NCI-H2196 treated with DMSO at 0.1 percent for 48 hours (cell line): ENCODE measurements around the gene GABRD.

Source experiments
- DNase-seq: peaks from one replicate; lab custom pipeline; 2025; ENCODE audit not compliant: unreplicated experiment; lab: John Stamatoyannopoulos, UW

The GABRD gene

DNA sequence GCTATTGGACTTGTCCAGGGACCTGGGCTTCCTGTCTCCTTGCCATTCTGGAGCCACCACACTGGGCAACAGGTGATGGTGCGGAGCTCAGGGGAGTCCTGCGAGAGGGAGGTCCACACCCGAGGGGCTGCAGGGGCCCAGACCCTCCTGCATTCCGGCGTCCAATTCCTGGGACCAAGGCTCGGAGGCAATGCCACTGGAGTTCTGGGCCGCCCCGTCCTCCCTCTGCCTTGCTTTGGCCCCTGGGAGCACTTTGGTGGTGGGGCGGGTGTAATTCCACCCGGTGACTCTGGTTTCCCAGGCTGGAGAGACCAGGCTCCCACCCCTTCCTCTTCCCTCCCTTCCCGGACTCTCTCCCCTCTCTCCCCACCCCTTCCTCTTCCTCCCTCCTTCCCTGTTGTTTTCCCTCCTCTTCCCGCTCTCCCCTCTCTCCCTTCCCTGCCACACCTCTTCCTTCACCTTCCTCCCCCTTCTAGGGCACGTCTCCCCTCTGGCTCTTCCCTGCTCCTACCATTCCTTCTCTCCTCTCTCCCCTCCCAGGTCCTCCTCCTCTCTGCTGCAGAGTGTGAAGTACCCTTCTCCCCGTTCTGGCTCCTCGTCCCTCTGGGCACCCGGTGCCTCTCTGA lies 33.0 kb downstream of the GABRD start:
- no peak for DNase-seq

DNA sequence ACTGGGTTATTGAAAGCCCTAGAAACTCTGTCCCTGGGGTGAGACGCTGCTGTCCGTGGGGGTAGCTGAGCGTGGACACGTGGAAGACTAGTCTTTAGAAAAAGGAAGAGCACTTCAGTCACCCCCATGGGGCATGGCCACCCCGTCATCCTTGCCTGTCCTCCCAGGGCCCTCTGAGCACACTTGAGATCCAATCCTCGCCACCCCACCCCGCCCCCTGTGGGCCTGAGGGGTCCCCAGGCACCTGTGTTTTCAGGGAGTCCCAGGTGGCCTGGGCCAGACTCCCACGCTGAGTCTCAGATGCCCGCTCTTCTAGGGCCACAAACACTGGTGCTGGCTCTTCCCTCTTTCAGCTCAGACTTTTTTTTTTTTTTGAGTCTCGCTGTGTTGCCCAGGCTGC lies 33.6 kb downstream of the GABRD start:
- DNase-seq = no peak

DNA sequence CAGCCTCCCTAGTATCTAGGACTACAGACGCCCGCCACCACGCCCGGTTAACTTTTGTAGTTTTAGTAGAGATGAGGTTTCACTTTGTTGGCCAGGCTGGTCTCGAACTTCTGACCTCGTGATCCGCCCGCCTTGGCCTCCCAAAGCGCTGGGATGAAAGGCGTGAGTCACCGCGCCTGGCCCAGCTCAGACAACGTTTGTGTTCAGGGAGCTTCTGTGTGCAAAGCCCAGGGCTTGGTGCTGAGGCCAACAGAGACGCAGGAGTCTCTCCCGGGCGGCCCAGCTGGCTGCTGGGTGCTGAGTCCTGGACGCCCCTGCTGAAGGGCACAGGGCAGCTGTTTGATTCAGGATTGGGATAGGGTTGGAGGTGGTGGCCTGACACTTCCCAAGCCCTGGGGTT lies 34.1 kb downstream of the GABRD start:
- DNase-seq = no peak

DNA sequence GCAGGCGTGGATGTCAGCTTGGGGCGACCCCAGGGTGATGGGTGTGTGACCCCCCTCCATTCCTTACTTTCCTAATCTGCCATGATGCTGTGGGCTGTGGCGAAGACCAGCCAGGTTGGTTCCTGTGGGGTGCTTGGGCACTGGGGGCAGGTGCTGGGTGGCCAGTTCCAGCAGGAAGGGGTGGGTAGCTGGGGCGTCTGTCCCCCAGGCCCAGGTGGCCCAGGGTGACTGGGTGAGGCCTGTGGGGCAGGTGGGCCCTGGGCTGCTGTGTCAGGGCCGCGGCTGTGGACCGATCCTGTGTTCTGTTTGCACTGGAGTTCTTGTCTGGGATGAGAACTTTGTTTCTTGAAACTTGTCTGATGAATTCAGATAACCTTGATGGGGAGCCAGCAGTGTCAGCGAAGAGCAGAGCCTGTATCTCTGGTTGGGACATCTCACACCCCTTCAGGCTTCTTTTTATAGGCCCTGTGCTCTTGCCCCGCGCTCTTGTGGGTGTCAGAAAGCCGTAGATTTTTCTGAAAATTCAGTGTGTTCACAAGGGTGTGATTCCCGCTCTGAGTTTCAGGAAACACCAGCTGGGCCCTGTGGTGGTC lies 34.7 kb downstream of the GABRD start:
- DNase-seq = no peak

DNA sequence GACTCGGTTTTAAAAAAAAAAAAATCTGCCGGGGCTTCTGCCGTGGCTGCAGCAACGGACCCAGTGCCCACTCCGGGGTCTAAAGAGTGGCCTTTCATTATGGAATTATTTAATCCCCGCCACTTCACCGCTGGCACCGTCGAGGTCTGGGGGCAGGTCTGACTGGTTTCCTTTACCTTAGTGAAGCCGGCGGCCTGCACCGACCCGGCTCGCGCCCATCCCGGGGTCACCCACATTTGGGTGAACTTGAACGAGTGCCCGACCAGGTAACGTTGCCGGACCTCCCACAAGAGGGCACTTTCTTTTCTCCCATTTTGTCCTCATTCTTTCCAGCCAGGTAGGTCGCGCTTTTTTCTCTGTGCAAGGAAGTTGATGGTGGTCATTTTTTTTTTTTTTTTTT lies 35.4 kb downstream of the GABRD start:
- DNase-seq = no peak

DNA sequence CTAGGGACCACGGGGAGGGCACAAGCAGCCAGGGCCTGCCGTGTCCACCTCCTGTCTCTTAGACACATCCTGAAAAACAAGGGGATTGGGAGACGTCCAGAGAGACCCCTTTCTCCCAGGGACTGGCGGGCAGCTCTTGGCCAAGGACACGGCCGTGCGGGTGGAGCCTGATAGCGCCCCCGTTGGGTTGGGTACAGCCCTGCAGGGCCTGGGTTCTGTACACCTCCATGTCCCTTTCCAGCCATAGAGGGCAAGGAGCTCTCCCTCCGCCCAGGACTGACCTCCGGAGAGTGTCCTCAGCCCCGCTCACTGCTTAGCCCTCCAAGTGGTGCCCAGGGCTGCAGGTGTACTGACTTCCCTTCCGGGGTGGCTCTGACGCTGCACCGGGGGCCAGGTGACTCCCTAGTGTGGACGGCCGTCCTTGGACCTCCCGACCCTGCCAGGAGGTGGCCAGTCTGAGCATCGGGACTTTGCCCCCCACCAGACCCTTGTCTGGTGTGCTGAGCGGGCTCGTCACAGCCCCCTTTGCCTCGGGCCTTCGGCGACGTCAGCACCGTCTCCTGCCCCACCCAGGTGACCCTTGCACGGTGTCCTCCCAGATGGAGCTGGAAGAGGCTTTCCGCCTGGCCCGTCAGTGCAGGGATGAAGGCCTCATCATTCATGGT lies 36.9 kb downstream of the GABRD start:
- DNase-seq = no peak

DNA sequence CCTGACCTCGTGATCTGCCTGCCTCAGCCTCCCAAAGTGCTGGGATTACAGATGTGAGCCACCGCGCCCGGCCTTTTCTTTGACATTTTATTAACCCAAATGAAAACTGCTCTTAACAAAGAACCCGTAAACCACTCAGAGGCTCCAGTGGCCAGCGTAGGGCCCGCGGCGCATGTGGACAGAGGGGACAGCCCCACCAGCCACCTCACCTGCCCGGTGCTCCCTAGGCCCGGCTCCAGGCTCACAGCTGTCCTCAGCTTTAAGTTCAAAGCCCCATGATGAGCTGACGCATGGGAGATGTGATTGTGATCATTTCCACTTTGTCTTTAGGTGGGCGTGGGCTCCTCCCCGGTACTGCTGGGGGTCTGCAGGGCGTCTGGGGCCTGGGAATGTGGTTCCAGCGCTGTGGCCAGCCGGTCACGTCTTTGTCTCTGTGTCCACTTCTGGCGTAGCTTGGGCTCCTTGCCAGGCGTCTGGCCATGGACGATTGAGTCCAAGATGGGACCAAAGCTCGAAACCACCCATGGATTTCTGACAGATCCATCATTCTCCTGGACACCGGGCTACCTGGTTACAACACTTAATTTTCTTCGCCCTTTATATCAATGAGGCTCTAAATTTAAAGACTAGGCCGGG lies 37.9 kb downstream of the GABRD start:
- no peak for DNase-seq

DNA sequence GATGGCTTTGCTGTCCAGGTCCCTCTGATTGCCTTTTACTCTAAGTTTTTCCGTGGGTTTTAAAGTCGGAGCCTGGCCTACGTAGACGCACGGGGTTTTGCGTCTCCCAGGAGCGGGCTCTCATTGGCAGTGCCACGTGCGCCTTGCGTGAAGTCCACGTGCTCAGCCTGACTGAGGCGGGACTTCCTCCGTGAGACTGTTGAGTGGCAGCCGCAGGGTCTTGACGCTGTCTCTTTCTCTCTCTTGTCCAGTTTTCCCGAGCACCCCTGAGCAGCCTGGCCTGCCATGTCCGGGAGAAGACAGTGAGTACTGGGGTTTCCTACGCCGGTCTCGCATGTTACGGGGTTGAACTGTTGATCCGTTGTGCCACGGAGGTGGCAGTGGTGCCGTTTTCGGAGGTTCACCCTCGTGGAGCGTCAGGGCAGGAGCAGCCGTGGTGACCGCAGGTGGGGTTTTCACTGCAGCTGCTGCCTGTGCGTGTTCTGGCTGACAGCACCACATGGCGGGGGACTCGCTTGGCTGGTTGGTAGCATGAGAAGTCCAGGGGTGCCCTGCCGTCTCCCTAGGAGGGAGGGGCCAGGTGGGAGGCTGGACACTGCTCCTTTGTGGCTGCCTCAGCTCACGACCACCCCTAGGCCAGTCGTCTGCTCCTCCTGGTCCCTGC lies 40.3 kb downstream of the GABRD start:
- no peak for DNase-seq

DNA sequence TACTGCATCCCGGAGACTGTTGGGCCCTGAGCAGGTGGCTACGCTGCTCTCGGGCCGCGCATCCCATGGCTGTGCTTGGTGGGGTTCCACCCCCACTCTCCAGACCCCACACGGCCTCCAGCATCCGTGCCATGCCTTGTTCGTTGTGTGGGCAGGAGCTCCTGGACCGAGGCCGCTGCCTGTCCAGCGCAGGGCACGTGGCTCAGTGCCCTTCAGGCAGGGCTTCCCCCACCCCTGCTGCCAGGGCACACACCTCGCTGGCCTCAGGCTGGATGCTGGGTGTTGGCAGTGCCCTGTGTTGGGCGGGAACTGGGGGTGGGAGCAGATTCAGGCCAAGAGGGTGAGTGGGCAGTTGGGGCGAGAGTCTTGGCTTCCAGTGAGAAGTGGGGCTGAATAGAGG lies 40.9 kb downstream of the GABRD start:
- DNase-seq = no peak

DNA sequence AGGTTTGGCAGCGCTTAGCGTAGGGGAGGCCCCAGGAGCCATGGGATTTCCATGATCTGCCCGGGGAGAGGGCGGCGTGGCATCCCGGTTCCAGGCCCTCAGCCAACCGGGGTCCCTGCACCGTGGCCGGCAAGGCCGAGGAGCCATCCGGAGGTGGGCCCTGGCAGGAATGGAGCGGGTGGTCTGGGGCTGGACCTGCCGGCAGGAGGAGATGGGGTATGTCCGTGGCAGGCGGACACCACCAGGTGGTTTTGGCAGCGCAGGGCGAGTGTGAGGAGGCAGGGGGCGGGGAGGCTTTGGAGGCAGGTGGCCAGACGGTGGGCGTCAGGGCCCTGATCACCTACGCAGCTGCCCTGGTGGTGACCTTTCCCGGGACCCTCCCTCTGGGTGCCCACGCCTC lies 41.4 kb downstream of the GABRD start:
- DNase-seq = no peak

DNA sequence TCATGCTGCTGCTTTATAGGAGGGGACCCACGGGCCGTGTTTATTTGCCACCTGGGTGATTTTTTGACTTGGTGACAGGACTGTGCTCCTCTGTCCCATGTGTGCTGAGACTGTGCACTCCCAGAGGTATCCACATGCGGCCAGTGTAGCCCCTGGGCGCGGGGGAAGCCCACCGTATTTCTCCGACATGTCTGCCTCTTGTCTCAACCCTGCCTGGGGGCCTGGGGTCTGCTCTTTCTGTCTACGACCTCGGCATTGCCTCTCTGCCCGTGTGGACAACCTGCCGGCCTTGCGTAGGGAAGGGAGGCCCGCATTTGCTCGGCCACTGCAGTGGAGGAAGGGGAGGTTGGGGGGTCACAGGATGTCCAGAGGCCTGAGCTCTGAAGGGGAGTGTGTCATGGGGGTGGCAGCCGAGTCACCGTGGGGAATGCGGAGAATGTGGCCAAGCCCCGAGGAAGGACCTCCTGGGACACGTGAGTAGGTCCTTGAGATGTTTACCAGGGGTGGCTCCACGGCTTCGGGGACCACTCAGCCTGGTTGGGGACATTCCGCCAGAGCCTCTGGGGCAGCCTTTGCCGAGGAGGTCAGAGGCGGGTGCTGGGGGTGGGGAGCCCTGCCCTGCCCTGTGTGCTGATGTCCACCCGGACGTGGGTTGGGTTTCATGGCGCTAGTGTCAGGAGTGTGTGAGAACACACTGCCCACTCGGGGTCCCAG lies 42.1 kb downstream of the GABRD start:
- DNase-seq = no peak

DNA sequence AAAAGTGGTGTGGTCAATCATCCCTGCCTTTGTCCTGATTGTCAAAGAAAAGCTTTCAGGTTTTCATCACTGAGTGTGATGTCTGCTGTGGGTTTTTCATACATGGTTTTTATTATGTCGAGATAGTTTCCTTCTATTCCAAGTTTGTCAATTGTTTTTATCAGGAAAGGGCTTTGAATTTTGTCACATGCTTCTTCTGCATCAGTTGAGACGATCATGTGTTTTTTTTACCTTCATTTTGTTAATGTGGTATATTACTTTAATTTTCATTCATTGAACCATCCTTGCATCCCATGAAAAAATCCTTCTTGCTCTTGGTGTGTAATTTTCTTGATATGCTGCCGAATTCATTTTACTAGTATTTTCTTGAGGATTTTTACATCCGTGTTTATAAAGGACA lies 46.6 kb downstream of the GABRD start:
- DNase-seq = no peak

DNA sequence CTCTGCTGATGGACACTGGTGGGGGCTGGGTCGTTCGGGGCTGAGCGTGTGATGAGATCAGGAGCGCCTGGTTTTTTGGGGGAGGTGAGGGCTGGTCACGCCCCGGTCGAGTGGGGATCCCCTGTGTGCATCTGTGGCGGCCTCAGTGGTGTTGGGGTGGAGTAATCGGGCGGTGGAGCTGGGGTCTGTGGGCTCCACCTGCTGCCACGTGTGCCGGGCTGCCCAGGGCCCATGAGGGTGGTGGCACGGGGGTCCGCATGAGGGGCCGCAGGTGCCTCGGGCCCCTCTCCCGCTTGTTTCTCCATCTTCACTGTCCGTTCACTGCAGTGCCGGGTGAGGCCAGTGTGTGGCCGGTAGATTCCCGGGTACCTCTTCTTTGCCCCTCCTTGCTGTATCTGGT lies 48.2 kb downstream of the GABRD start:
- no peak for DNase-seq

DNA sequence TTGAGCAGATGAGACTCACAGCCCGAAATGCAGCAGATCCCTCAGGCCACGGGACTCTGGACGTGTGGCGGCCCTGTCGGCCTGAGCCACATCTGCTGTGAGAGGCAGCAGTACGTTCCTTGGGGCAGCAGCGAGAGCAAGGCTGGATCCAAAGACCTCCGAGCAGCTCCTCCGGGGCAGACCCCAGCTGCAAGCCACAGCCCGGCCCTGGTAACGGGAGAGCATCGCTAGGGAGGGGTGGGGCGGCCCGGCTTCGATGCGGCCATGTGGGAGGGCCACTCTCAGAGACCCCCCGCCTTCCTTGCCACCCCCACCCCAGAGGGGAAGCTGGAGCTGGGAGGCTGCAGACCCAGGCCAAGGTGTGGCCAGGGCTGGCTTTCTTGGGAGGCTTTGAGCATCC lies 48.8 kb downstream of the GABRD start:
- no peak for DNase-seq

DNA sequence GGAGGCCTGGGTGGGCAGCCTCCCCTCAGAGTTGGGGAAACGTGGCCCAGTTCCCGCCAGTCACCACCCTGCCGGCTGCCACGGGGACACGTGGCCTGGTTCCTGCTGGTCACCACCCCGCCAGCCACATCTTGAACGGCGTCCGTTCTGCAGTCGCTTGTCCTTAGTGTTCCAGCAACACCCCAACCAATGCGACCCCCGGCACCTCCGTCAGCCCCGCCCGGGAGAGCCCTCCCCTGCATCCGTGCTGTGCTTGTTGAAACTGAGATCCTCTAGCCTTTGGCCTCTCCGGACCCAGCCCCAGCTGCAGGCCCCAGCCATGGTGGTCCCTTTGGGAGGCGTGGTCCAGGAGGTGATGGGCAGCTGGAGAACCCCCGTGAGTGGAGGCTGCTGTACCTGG lies 49.8 kb downstream of the GABRD start:
- no peak for DNase-seq

DNA sequence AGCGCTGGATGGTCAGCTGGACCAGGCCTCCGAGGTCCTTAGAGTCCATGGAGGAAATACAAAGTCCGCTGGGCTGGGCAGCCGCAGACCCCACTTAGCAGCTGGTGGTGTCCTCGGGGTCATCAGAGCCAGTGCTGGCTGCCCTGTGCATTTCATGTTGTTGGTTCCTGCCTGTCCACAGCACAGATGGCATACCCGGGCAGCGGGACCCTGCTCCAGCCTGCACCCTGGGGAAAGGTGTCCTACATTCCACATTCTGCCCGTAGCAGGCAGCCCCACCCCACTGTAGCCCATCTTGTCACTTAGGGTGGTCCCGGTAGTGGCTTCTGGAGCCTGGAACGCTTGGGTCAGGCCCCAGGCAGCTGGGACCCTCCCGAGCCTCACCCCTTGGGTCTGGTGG lies 50.9 kb downstream of the GABRD start:
- no peak for DNase-seq

DNA sequence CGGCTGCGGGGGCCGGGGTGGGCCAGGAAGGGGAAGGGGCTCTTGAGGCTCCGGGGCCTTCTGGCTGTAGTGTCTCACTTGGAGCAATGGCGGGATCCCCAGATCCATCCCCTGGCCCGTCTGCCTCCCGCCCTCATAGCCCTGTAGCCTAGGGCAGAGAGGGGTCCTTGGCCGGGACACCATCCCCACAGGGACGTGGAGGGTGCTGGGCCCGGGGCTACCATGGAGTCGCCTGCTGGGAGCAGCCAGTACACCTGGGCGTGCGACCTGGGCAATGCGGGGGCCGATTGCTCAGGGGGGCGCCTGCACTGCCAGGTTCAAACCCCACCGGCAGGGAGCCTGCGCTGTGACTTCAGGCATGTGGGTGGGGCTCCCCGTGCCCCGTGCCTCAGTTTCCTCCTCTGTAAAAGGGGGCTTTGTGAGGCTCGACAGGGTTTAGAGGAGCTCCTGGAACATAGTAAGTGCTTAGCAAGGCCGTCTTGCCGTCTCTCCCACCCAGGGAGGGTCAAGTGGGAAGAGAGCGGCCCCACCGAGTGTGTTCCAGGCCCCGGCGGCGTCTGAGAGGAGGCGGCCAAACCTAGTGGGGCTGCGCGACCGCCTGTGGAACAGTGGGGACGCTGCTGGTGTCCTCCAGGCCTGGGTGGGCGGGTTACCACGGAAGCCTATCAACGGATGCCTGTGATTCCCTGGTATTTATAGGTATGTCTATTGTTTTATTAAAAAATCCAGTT lies 51.8 kb downstream of the GABRD start:
- DNase-seq = no peak

DNA sequence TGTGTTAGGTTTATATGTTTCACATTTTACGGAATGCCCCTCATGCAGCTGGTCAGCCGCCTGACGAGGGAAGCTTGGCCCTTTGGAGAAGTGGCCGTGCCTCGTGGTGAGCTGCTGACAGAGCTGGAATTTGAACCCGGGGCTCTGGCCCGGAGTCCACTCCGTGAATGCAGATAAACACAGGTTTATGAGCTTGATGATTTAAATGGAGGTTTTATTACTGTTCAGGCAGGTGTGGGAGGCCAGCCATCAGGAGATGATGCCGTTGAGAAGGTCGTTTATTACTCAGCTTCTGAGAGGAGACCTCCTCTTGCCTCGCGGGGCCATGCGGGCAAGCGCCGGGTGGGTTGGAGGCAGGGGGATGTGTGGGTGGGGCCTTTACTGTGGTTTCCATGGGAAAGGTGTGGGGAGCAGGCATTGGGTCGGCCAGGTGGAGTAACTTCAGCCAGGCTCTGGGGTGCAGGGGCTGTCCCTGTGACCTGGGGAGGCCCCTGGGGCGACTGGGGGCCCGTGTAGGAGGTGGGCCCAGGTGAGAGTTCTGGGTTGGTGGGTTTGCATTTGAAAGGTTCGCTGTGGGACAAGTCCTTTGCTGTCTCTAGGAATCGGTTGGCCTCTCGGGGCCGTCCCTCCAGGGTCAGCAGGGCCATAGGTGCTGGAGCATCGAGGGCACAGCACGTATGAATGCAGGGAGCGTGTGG lies 53.1 kb downstream of the GABRD start:
- no peak for DNase-seq

DNA sequence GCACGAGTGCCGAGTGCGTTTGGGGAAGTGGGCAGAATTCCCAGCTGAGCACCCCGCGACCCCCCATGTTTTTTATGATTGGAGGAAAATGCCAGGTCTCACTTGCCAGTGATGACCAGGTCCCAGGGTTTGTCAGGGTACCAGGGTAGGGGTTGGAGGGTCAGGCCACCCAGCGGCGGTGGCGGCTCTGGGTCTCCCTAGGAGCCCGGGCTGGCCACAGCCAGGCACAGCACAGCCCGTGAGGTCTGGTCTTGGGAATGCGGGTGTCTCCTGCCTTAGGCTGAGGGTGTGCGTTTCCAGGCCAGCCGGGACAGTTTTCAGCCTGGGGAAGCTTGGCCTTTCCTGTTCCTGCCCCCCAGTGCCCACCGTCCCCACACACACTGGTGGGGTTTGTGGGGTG lies 53.7 kb downstream of the GABRD start:
- DNase-seq = no peak
